NT2/D1 (cell line): ENCODE data around the gene NOC2L.

Experiments
- DNase-seq: peaks from one replicate; pipeline ENCODE4 v3.0.0-alpha.2; 2011; ENCODE audit warnings: low read depth, low spot score
- H3K27me3 ChIP-seq: 2 replicates; pipeline ENCODE4 v1.6.0; 2011; ENCODE audit warnings: mild to moderate bottlenecking; ENCODE audit not compliant: insufficient read length, insufficient read depth
- H3K36me3 ChIP-seq: 2 replicates; pipeline ENCODE4 v1.6.1; 2011; ENCODE audit warnings: mild to moderate bottlenecking, low read length, mixed read lengths; ENCODE audit not compliant: insufficient read depth, insufficient read length
- H3K4me1 ChIP-seq: 2 replicates; pipeline ENCODE4 v1.5.1; 2011; ENCODE audit not compliant: insufficient read depth, insufficient read length
- H3K4me3 ChIP-seq: 2 replicates; pipeline ENCODE4 v1.5.1; 2011; ENCODE audit warnings: low read depth; ENCODE audit not compliant: insufficient read length
- H3K9ac ChIP-seq: 2 replicates; pipeline ENCODE4 v1.6.0; 2011; ENCODE audit warnings: low read depth; ENCODE audit not compliant: insufficient read length
- H3K9me3 ChIP-seq: 2 replicates; pipeline ENCODE4 v1.5.1; 2011; ENCODE audit warnings: mild to moderate bottlenecking, low read length; ENCODE audit not compliant: insufficient read depth
- SUZ12 ChIP-seq: IDR thresholded peaks from 2 replicates; pipeline ENCODE4 v1.6.1; 2011; ENCODE audit not compliant: insufficient read length, insufficient read depth; ENCODE audit errors: extremely low read depth
- YY1 ChIP-seq: IDR thresholded peaks from 2 replicates; pipeline ENCODE4 v1.6.1; 2011; ENCODE audit not compliant: insufficient read length, insufficient read depth
- ZNF274 ChIP-seq: IDR thresholded peaks from 2 replicates; pipeline ENCODE4 v1.6.1; 2011; ENCODE audit warnings: mild to moderate bottlenecking, low read depth, low read length

Gene NOC2L

DNA sequence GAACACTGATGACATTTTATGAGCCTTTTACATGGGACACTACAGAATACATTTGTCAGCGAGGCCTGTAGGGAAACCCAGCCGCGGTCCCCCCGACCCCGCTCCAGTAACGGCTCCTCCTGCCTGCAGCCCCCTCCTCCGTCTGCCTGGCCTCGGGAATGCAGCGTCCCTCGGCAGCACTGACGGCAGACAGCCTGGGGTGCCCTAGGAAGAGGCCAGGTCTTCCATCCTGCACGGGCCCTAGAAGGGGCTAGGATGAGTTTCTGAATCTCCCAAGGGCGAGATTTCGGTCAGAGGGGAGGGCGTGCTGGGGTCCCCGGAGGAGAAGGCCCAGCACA lies 26.9 kb downstream of the NOC2L start:
- DNase-seq: no peak
- H3K36me3 ChIP-seq: no peaks in the 10 kb centered on the region
- H3K9me3 ChIP-seq: no peaks in the 10 kb centered on the region
- H3K27me3 ChIP-seq: peaks cover 59% of the 10 kb centered on the region
- peaks cover 24% of the 10 kb centered on the region for H3K4me1 ChIP-seq
- no peak overlapping the region for H3K4me3 ChIP-seq
- no peak overlapping the region for H3K9ac ChIP-seq
- TF ChIP-seq ZNF274 (no peak), SUZ12 (no peak), YY1 (no peak)

DNA sequence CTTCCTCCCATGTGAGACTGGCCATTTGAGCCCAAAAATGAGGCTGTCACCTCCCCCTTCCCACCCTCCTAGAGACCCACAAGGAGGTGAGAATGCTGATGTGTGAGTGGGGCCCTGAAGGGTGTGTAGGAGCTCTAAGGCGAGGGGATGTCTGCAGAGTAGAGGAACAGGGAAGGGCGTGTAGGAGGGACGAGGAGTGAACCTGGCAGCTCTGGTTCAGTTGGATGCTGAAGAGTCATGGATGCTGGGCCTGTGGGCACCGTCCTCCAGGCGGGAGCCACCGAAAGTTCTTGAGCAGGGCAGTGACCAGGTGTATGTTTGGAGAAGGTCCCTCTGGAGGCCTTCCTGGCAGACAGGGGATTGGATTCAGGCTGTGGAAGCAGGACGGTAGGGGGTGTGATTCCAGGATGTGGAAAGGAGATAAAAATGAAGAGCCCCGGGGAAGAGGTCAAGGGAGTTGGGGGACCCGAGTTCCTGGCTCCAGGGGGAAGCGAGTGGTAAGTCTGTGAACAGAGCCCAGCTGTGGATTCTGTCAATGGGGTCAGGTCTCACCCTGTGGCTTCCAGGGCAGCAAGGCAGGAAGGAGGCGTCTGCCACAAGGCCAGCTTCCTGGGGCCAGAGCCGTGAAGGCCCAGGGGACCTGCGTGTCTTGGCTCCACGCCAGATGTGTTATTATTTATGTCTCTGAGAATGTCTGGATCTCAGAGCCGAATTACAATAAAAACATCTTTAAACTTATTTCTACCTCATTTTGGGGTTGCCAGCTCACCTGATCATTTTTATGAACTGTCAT lies 27.5 kb downstream of the NOC2L start:
- Histone ChIP-seq H3K9me3 (no peaks in the 10 kb centered on the region), H3K9ac (no peak overlapping the region), H3K4me1 (peaks cover 21% of the 10 kb centered on the region), H3K27me3 (peaks cover 61% of the 10 kb centered on the region), H3K36me3 (no peaks in the 10 kb centered on the region), H3K4me3 (no peak overlapping the region)
- TF ChIP-seq SUZ12 (no peak), YY1 (no peak), ZNF274 (no peak)
- DNase-seq: no peak

DNA sequence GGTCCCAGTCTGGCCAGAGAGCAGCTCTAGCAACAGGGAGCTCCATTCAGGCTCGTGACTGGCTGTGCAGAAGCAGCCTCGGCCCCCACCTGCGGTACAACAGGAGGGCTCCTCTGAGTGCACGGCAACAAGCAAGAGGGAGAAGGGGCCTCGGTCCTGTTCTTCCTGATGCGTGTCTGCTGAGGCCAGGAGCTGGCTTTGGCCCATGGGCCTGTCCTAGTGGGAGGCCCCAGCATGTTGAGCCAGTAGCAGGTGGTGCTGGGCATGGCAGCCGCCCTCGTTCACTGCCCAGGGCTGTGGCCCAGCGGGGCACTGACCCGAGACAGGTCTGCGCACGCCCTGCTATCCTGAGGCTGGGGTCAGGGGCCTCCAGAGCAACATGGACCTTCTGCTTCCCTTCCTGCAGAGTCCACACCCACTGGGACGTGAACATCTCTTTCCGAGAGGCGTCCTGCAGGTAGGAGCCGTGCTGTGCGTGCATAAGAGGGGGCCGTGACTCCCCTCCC lies 28.4 kb downstream of the NOC2L start:
- H3K9me3 ChIP-seq: no peaks in the 10 kb centered on the region
- no peak for DNase-seq
- H3K4me1 ChIP-seq: peaks cover 22% of the 10 kb centered on the region
- no peak for TF ChIP-seq ZNF274
- TF ChIP-seq YY1: no peak
- no peak for TF ChIP-seq SUZ12
- no peak overlapping the region for H3K4me3 ChIP-seq
- peaks cover 69% of the 10 kb centered on the region for H3K27me3 ChIP-seq
- no peaks in the 10 kb centered on the region for H3K36me3 ChIP-seq
- H3K9ac ChIP-seq: no peak overlapping the region

DNA sequence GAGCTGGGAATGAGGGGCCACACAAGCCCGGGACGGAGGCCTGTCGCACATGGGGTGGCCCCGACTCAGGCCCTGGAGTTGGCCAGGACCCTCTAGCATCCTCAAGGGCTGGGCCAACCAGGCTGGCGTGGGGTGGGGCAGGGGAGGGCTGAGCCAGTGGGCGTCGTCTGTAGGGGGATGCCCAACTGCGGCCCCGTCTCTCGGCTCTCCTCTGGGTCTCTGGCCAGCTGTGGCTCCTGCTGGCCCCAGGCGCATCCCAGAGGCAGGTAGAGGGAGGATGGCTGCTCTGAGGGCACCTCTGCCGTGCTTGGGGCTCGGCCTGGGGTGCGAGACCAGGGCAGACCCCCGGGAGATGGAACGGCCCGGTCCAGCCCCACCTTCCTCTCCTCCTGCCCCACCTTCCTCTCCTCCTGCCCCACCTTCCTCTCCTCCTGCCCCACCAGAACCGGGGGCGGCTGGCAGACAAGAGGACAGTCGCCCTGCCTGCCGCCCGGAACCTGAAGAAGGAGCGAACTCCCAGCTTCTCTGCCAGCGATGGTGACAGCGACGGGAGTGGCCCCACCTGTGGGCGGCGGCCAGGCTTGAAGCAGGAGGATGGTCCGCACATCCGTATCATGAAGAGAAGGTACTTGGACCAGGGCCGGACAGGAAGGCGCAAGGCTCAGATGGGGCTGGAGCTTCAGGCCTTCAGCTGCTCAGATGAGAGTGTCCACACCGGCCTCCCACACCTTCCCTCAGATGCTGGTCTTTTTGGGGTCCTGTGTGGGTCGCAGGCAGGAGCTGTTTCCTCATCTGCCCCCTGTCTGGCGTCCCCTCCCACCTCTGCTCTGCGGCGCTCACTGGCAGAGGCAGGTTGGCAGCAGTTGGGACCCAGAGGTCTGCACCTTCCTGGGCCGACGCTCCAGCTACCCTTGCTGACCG lies 29.1 kb downstream of the NOC2L start:
- TF ChIP-seq SUZ12 (no peak), YY1 (no peak), ZNF274 (no peak)
- Histone ChIP-seq H3K27me3 (peaks cover 70% of the 10 kb centered on the region), H3K9ac (no peak overlapping the region), H3K9me3 (no peaks in the 10 kb centered on the region), H3K4me1 (peaks cover 15% of the 10 kb centered on the region), H3K36me3 (no peaks in the 10 kb centered on the region), H3K4me3 (no peak overlapping the region)
- DNase-seq: no peak

DNA sequence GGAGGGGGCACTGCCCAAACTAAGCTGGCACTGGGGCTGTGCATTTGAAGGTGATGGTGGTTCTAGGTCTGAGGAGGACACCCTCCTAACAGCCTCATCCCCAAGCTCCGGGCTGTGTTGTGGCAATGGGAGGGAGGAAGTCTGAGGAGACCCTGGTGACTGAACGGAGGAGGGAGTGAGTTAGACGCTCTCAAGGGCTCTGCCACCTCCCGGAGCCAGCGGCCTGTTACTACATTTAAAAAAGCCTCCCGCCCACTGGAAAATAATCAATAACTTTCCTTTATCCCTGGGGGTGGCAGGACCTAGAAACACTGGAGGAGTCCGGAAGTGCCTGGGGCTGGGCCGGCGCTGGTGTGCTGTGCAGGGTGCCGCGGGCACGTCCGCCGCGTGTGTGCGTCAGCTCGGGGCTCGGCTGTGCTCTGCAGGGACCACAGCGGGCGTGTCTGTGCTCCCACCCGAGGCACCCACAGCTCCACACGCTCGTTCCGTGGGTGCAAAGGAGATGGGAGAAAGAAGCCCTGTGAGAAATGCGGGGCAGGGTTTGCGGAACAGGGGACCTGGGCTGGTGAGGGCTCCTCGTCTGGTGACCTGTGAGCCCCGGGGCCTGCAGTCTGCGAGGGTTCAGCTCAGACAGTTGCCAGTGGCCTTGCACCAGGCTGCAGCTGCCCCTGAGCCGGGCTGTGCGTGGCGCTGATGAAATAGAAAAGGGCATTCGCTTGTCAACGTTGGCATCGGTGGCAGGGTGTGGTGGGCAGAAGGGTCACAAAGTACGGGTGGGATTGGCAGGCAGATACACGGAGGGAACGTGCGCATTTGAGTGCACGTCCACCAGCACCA lies 30.0 kb downstream of the NOC2L start:
- TF ChIP-seq SUZ12: no peak
- no peak for TF ChIP-seq ZNF274
- TF ChIP-seq YY1: no peak
- no peaks in the 10 kb centered on the region for H3K9me3 ChIP-seq
- peaks cover 14% of the 10 kb centered on the region for H3K4me1 ChIP-seq
- no peak overlapping the region for H3K9ac ChIP-seq
- no peak overlapping the region for H3K4me3 ChIP-seq
- DNase-seq: no peak
- peaks cover 77% of the 10 kb centered on the region for H3K27me3 ChIP-seq
- no peaks in the 10 kb centered on the region for H3K36me3 ChIP-seq

DNA sequence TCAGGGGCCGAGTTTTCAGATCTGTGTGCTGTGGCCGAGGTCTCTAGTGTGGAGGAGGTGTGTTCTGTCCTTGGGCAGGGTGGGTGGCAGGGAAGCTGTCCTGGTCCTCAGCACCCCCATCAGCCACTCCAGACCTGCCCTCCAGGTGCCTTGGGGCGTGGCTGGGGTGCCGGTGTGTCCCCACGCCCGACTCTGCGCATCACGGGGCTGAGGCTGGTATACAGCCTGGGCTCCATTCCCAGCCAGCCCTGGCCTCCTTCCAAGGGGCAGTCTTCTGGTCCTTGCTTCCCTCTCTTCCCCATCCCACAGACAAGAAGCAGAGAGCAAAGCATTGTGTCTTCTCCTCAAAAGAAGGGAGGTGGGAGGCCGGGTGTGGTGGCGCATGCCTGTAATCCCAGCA lies 31.3 kb downstream of the NOC2L start:
- DNase-seq: no peak
- H3K27me3 ChIP-seq: peaks cover 79% of the 10 kb centered on the region
- H3K4me1 ChIP-seq: peaks cover 15% of the 10 kb centered on the region
- H3K4me3 ChIP-seq: no peak overlapping the region
- no peaks in the 10 kb centered on the region for H3K9me3 ChIP-seq
- H3K9ac ChIP-seq: no peak overlapping the region
- TF ChIP-seq ZNF274: no peak
- no peak for TF ChIP-seq SUZ12
- no peaks in the 10 kb centered on the region for H3K36me3 ChIP-seq
